ENCODE measurements around the gene FSTL4. TPM values are rescaled to one million over a fixed set of nuclear protein-coding genes. Genes with fewer than 3 reads are reported as not detected.

The FSTL4 gene
- total and polyA plus RNA-seq, 2 of the 4 experiments (the other 2 are of a cell fraction) = 0.18 TPM; not detected in 1

GRCh38 chr5:133494232-133494922, 118.0 kb downstream of the FSTL4 start:
- DNase-seq = no peak
- no peak overlapping the region for H4K91ac ChIP-seq (ENCODE audit: insufficient read depth, low read depth, low read length)
- intact Hi-C loops (cut with micrococcal nuclease) = no loop called here
- no peak overlapping the region for H2BK120ac ChIP-seq (ENCODE audit: low read depth, low read length)
- no peaks in the 10 kb centered on the region for H3K9me1 ChIP-seq (ENCODE audit: insufficient read depth, low read length)
- H3K56ac ChIP-seq (ENCODE audit: extremely low read depth, insufficient read depth, low read length) = no peak overlapping the region
- ChIA-PET CTCF (no interaction called here), POLR2A (ENCODE audit: unreplicated experiment) (no interaction called here)
- in situ Hi-C loops (cut with MboI; ENCODE audit: low sequenced_read_pairs) = no loop called here
- no peak overlapping the region for H2AFZ ChIP-seq (replicated peaks; ENCODE audit: low read length, poor library complexity)
- no peak overlapping the region for H2BK5ac ChIP-seq (ENCODE audit: low read depth, low read length, poor library complexity, severe bottlenecking)
- no peak overlapping the region for H3K4me3 ChIP-seq (ENCODE audit: insufficient read depth, low read depth, low read length)
- WGBS, 2 experiments (ENCODE audit: extremely low coverage in 2 of 2, insufficient read length in 1 of 2) = no CpG with 5 or more reads among the region's 6 CpGs
- no peak overlapping the region for H2BK20ac ChIP-seq (ENCODE audit: low read depth, low read length)
- H3K27ac ChIP-seq (ENCODE audit: insufficient read depth, low read length) = no peak overlapping the region
- H3K9ac ChIP-seq (ENCODE audit: low read depth, low read length) = no peak overlapping the region
- H4K20me1 ChIP-seq (ENCODE audit: insufficient read depth, low read length) = no peaks in the 10 kb centered on the region
- BruUV-seq (replicated peaks) = no TSS peak
- H3K27me3 ChIP-seq (ENCODE audit: control insufficient read depth, insufficient read depth, low read length) = peaks cover 6% of the 10 kb centered on the region; the same call in 1 of the 2 replicates
- H3K4me1 ChIP-seq (ENCODE audit: control insufficient read depth, insufficient read depth, low read length) = no peaks in the 10 kb centered on the region
- dilution Hi-C loops (cut with HindIII; ENCODE audit: low sequenced_read_pairs, unreplicated experiment) = no loop called here
- TF ChIP-seq SMC3 (IDR thresholded peaks at IDR 0.05; ENCODE audit: low read depth, low read length) (no peak), RFX5 (IDR thresholded peaks at IDR 0.05; ENCODE audit: low read depth, low read length) (no peak)
- H4K8ac ChIP-seq (ENCODE audit: low read depth in 2 of 2, low read length in 2 of 2) = no peak overlapping the region
- H2AK9ac ChIP-seq (replicated peaks; ENCODE audit: low read depth, low read length, poor library complexity) = no peak overlapping the region
- H3K4me2 ChIP-seq (ENCODE audit: low read depth, low read length) = no peak overlapping the region
- H3K14ac ChIP-seq (replicated peaks; ENCODE audit: low read depth, low read length) = no peak overlapping the region
- no peak overlapping the region for H3K4ac ChIP-seq (ENCODE audit: low read depth, low read length)
- no peaks in the 10 kb centered on the region for H3K9me3 ChIP-seq (ENCODE audit: control insufficient read depth, insufficient read depth, low read length)
- H3K36me3 ChIP-seq (ENCODE audit: control insufficient read depth, insufficient read depth, low read length) = no peaks in the 10 kb centered on the region
- H4K5ac ChIP-seq (ENCODE audit: low read depth, low read length) = no peak overlapping the region
- no peak overlapping the region for H3K23ac ChIP-seq (ENCODE audit: low read depth, low read length)
- no peak overlapping the region for H2BK15ac ChIP-seq (ENCODE audit: low read depth, low read length)
- H3K18ac ChIP-seq (ENCODE audit: low read depth, low read length) = no peak overlapping the region
- H2AK5ac ChIP-seq (ENCODE audit: low read depth, low read length) = no peak overlapping the region
- no peak for ATAC-seq (ENCODE audit: low read depth)
- H3K79me1 ChIP-seq (ENCODE audit: low read depth in 1 of 2, low read length in 2 of 2) = no peaks in the 10 kb centered on the region

All from IMR-90 (cell line).